ENCODE data around the gene C1QTNF12. TPM values are rescaled to one million over a fixed set of nuclear protein-coding genes. Genes with fewer than 3 reads are reported as not detected.
A peak's percentile ranks its signal among the peaks of the same experiment; 100 is the strongest.

C1QTNF12 gene, protein sequence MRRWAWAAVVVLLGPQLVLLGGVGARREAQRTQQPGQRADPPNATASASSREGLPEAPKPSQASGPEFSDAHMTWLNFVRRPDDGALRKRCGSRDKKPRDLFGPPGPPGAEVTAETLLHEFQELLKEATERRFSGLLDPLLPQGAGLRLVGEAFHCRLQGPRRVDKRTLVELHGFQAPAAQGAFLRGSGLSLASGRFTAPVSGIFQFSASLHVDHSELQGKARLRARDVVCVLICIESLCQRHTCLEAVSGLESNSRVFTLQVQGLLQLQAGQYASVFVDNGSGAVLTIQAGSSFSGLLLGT
- 1 to 10 TPM; 2.4 to 3.3 TPM for total RNA-seq
- under 1 TPM in 1 of 2 donors, not detected in 1; 0.31 TPM for polyA plus RNA-seq

DNA sequence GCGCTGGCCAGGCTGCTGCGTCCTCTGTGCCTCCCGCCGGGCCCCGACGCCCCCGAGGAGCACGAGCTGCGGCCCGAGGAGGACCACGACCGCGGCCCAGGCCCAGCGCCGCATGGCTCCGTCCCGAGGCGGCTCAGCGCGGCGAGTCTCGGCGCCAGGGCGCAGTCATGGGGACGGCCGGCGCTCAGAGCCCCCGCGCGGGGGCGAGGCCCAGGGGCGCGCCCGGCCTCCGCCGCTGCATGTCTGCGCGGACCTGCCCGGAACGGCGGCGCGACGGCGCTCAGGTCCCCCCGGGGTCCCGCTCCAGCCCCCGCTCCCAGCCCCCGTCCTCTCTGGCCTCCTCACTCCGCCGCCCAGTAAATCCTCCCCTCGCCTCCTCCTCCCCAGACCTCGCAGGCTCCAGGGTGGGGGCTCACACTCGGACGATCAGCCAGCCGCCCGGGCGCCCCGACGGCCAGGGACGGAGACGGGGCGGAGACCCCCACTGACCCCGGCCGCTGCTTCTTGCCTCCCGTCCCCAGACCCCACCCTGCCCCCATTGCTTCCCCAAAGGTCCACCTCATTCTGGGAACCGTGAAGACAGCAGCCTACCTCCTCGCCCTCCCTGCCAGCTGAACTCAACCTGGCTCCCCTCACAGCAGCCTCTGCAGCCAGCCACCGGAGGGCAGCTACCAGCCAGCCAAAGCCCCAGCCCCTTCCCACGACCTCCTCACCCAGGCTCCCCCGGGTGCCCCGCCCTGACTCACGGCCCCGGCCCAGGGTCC, at the start of gene C1QTNF12:
TSS of gene C1QTNF12 (minus strand) at position 146 of the 764 bp plus-strand sequence. CDS start at position 114, 32 bp downstream.
- H3K27ac ChIP-seq (ENCODE audit: low read depth, low read length), result no peak within 1 kb of the TSS
- H3K9me3 Mint-ChIP-seq, result no peaks in the 10 kb centered on the region
- ChIA-PET CTCF (ENCODE audit: partially characterized antibody) (no interaction called here), POLR2A (ENCODE audit: partially characterized antibody) (no interaction called here)
- no peaks in the 10 kb centered on the region for H3K36me3 ChIP-seq (ENCODE audit: insufficient read depth, low read length)
- intact Hi-C loops (cut with micrococcal nuclease), result no loop called here
- H3K4me1 Mint-ChIP-seq, result peaks cover 4 to 17% (median 9%) of the 10 kb centered on the region in 4 donors
- no peaks in the 10 kb centered on the region for H3K27me3 Mint-ChIP-seq
- DNase-seq, result peak in 1 of 5 donors; percentile 21
- H3K27me3 ChIP-seq (ENCODE audit: insufficient read depth, low read length), result peaks cover 4% of the 10 kb centered on the region
- H3K27ac Mint-ChIP-seq, result no peak within 1 kb of the TSS
- H3K4me1 ChIP-seq (ENCODE audit: insufficient read depth, low read length), result peaks cover 15% of the 10 kb centered on the region
- no peak within 1 kb of the TSS for H3K4me3 Mint-ChIP-seq
- peaks cover 0 to 2% of the 10 kb centered on the region in 2 donors for H3K36me3 Mint-ChIP-seq
- no peak within 1 kb of the TSS for H3K4me3 ChIP-seq (ENCODE audit: low read length in 2 of 2)
- no peaks in the 10 kb centered on the region for H3K9me3 ChIP-seq (ENCODE audit: control insufficient read depth in 1 of 2, low read length in 2 of 2)

DNA sequence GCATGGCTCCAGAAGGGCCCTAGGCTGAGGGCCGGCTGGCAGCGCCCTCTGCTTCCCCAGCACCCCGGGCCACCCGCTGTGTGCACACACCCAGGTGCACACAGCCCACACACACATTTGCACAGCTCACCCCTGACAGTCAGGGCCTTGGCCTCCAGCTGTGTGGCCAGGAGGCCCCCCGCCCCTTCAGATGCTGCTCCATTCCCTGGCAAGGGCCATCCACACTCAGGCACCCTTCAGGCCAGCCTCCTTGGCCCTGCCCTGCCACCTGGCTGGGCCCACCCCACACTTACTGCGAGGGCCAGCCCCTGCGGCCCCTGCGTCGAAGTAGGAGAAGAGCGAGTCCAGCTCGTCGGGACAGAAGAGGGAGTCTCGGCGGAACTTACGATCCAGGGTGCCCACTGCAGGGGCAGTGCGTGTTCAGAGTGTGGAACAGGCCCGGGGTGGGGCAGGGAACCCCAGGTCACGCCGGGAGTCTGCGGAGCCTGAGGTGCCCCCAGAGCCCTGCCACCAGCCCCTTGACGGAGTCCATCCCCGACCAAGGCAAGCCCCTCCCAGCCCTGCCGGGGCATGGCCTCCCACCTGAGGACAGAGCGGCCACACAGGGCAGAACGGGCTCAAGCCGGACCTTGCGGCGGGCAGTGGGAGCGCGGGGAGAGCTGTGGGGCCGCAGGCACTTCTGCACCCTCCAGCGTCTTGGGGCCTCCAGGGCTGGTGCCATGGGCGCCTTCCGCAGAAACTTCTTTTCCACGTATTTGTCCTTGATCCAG, 48.8 kb upstream of the C1QTNF12 start:
- no peaks in the 10 kb centered on the region for H3K36me3 ChIP-seq (ENCODE audit: insufficient read depth, low read length)
- no peaks in the 10 kb centered on the region for H3K9me3 ChIP-seq (ENCODE audit: control insufficient read depth in 1 of 2, low read length in 2 of 2)
- Mint-ChIP-seq H3K4me3 (no peak overlapping the region), H3K36me3 (no peaks in the 10 kb centered on the region), H3K27me3 (no peaks in the 10 kb centered on the region), H3K4me1 (peaks cover 0 to 5% (median under 1%) of the 10 kb centered on the region in 4 donors), H3K9me3 (no peaks in the 10 kb centered on the region), H3K27ac (no peak overlapping the region)
- DNase-seq, result peak in 1 of 5 donors; percentile 36
- CTCF ChIA-PET (ENCODE audit: partially characterized antibody), result interaction anchor here (1.2 to 1.5 kb wide), 2 partner anchors 14 to 173 kb away, joined by 3 read pairs; no protein-coding TSS in a partner anchor
- H3K4me1 ChIP-seq (ENCODE audit: insufficient read depth, low read length), result no peaks in the 10 kb centered on the region
- intact Hi-C loops (cut with micrococcal nuclease), result no loop called here
- no peak overlapping the region for H3K27ac ChIP-seq (ENCODE audit: low read depth, low read length)
- no peaks in the 10 kb centered on the region for H3K27me3 ChIP-seq (ENCODE audit: insufficient read depth, low read length)
- POLR2A ChIA-PET (ENCODE audit: partially characterized antibody), result interaction anchor here (1.1 to 1.4 kb wide), 2 partner anchors 10 to 173 kb away, joined by 3 to 4 read pairs; no protein-coding TSS in a partner anchor
- no peak overlapping the region for H3K4me3 ChIP-seq (ENCODE audit: low read length in 2 of 2)

DNA sequence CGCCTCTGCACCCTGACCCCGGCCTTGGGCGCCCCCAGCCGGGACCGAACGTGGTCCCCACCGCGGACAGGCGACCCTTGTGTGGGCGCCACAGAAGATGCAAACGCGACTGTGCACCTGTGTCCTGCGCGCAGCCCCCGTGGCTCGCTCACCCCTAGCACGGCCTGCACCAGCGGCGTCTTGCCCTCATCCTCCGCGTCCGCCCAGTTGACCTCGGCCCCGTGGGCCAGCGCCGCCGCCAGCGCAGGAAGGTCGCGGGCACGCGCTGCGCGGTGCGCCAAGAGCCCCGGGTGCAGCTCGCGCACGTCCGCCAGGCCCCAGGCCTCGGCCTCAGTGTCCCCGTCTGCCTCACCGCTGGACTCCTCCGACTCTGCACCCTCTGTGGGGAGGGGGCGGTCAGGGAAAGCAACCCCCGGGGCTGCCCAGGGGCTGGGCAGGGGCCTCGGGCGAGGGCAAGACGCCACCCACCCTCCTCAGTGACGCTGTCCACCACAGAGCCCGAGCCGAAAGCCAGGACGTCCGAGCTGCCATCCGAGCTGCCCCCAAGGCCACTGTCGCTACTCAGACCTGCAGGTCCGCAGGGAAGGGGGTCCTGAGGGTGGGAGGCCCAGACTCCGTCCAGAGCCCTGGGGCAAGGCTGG, 47.8 kb upstream of the C1QTNF12 start:
- Histone ChIP-seq H3K4me3 (ENCODE audit: low read length in 2 of 2) (no peak overlapping the region), H3K9me3 (ENCODE audit: control insufficient read depth in 1 of 2, low read length in 2 of 2) (no peaks in the 10 kb centered on the region), H3K36me3 (ENCODE audit: insufficient read depth, low read length) (no peaks in the 10 kb centered on the region), H3K27ac (ENCODE audit: low read depth, low read length) (no peak overlapping the region), H3K27me3 (ENCODE audit: insufficient read depth, low read length) (no peaks in the 10 kb centered on the region), H3K4me1 (ENCODE audit: insufficient read depth, low read length) (no peaks in the 10 kb centered on the region)
- Mint-ChIP-seq H3K9me3 (no peaks in the 10 kb centered on the region), H3K27me3 (no peaks in the 10 kb centered on the region), H3K27ac (no peak overlapping the region), H3K4me1 (peaks cover 0 to 3% (median under 1%) of the 10 kb centered on the region in 4 donors), H3K4me3 (no peak overlapping the region), H3K36me3 (no peaks in the 10 kb centered on the region)
- intact Hi-C loops (cut with micrococcal nuclease), result loop anchor here (5.0 kb wide), 1 partner anchor 312 kb away; the partner anchor contains the start of gene PERM1
- ChIA-PET CTCF (ENCODE audit: partially characterized antibody) (interaction anchor here (1.2 kb wide), 1 partner anchor 172 kb away, joined by 3 read pairs; no protein-coding TSS in a partner anchor), POLR2A (ENCODE audit: partially characterized antibody) (interaction anchor here (1.1 to 1.4 kb wide), 2 partner anchors 11 to 172 kb away, joined by 3 to 4 read pairs; no protein-coding TSS in a partner anchor)
- DNase-seq, result peak in 1 of 5 donors; percentile 33

DNA sequence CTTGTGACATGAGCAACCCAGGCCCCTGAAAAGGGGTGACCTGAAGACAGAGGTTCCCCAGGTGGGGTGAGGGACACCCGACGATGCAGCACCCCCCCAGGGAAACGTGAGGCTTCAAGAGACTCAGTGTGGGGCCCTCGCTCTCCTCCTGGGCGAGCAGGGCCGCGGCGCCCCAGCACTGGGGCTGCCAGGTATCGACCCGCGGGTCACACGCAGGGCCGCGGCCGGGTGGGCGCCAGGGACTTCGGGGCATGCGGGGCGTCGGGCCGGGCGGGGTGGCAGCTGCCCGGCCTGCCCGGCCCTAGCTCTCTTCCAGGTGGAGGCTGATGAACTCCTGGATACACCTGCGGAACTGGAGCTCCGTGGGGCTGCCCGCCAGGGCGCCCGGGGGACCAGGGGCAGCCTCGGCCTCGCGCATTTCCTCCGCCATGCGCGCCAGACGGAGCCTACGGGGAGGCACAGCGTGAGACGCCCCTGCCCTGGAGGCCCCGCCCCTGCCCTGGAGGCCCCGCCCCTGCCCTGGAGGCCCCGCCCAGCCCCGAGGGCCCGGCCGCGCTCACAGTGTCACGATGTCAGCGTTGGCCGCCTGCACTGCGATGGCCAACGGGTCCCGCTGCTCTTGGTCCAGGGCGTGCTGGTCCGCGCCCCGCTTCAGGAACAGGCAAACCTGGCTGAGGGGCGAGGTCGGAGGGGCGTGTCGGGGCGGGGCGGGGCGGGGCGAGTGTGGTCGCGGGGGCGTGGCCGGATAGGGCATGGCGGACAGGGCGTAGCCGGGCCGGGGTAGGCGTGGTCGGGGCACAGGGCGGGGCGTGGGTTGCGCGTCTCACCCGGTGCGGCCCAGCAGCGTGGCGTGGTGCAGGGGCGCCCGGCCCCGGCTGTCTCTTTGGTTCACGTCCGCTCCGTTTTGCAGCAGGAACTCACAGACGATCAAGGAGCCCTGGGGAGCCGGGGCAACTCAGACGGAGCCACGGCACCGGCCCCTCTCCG, 47.0 kb upstream of the C1QTNF12 start:
- H3K4me3 ChIP-seq (ENCODE audit: low read length in 2 of 2), result no peak overlapping the region
- no peaks in the 10 kb centered on the region for H3K27me3 Mint-ChIP-seq
- DNase-seq, result peak in 1 of 5 donors; percentile 13
- no peaks in the 10 kb centered on the region for H3K36me3 ChIP-seq (ENCODE audit: insufficient read depth, low read length)
- no peak overlapping the region for H3K27ac ChIP-seq (ENCODE audit: low read depth, low read length)
- H3K9me3 ChIP-seq (ENCODE audit: control insufficient read depth in 1 of 2, low read length in 2 of 2), result no peaks in the 10 kb centered on the region
- H3K4me1 ChIP-seq (ENCODE audit: insufficient read depth, low read length), result no peaks in the 10 kb centered on the region
- H3K9me3 Mint-ChIP-seq, result no peaks in the 10 kb centered on the region
- ChIA-PET POLR2A (ENCODE audit: partially characterized antibody) (interaction anchor here (1.4 kb wide), 1 partner anchor 171 kb away, joined by 3 read pairs; no protein-coding TSS in a partner anchor), CTCF (ENCODE audit: partially characterized antibody) (interaction anchor here (1.7 kb wide), 1 partner anchor 309 kb away, joined by 6 read pairs; no protein-coding TSS in a partner anchor)
- H3K27ac Mint-ChIP-seq, result no peak overlapping the region
- peaks cover 0 to 3% (median under 1%) of the 10 kb centered on the region in 4 donors for H3K4me1 Mint-ChIP-seq
- H3K4me3 Mint-ChIP-seq, result no peak overlapping the region
- H3K27me3 ChIP-seq (ENCODE audit: insufficient read depth, low read length), result no peaks in the 10 kb centered on the region
- H3K36me3 Mint-ChIP-seq, result no peaks in the 10 kb centered on the region
- intact Hi-C loops (cut with micrococcal nuclease), result loop anchor here (5.0 kb wide), 1 partner anchor 311 kb away; the partner anchor contains the start of gene PERM1

DNA sequence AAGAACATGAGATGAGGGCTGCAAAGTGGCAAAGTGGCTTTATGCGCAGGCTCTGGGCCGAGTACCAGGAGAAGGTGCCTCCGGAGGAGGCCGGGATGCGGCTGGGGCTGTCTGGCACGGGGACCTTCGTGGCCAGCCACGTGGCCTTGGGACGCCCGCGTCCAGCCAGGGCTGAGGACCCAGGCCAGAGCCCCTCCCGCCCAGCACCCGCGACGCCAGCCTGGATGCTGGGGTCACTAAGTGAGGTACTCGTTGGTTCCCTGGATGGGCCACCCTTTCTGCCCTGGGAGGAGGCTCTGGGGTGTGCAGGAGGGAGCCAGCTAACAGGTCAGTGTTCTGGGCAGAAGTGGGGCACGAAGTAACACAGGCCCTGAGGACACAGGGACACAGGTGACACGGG, 46.3 kb upstream of the C1QTNF12 start:
- H3K36me3 Mint-ChIP-seq, result no peaks in the 10 kb centered on the region
- no peaks in the 10 kb centered on the region for H3K27me3 Mint-ChIP-seq
- H3K27ac Mint-ChIP-seq, result no peak overlapping the region
- no peaks in the 10 kb centered on the region for H3K9me3 ChIP-seq (ENCODE audit: control insufficient read depth in 1 of 2, low read length in 2 of 2)
- H3K27ac ChIP-seq (ENCODE audit: low read depth, low read length), result no peak overlapping the region
- H3K4me3 ChIP-seq (ENCODE audit: low read length in 2 of 2), result no peak overlapping the region
- H3K4me1 ChIP-seq (ENCODE audit: insufficient read depth, low read length), result no peaks in the 10 kb centered on the region
- ChIA-PET CTCF (ENCODE audit: partially characterized antibody) (interaction anchor here (1.7 to 3.2 kb wide), 2 partner anchors 170 to 308 kb away, joined by 6 to 57 read pairs; no protein-coding TSS in a partner anchor), POLR2A (ENCODE audit: partially characterized antibody) (no interaction called here)
- no peaks in the 10 kb centered on the region for H3K9me3 Mint-ChIP-seq
- intact Hi-C loops (cut with micrococcal nuclease), result loop anchor here (1.0 to 5.0 kb wide), 2 partner anchors 171 to 311 kb away; partner anchors contain the start of gene PERM1
- peak in 1 of 5 donors; percentile 16 for DNase-seq
- no peaks in the 10 kb centered on the region for H3K27me3 ChIP-seq (ENCODE audit: insufficient read depth, low read length)
- peaks cover 0 to 3% (median under 1%) of the 10 kb centered on the region in 4 donors for H3K4me1 Mint-ChIP-seq
- H3K4me3 Mint-ChIP-seq, result no peak overlapping the region
- no peaks in the 10 kb centered on the region for H3K36me3 ChIP-seq (ENCODE audit: insufficient read depth, low read length)

Data from CD4-positive, alpha-beta memory T cell (primary cell).